HG02642 (cell line): Measurements from ENCODE around the gene SMAD3.
A peak's percentile ranks its signal among the peaks of the same experiment; 100 is the strongest.
"Not testable (repeated sequence)": the region's sequence is repeated elsewhere in the genome, so short reads cannot be mapped to it uniquely, and the experiment has no call there.

ENCODE experiments used
- ATAC-seq: cut with Tn5 transposase; IDR thresholded peaks from one replicate; pipeline ENCODE4 v1.9.1; 2021; ENCODE audit warnings: mild to moderate bottlenecking; ENCODE audit not compliant: unreplicated experiment, poor library complexity

The SMAD3 gene

DNA sequence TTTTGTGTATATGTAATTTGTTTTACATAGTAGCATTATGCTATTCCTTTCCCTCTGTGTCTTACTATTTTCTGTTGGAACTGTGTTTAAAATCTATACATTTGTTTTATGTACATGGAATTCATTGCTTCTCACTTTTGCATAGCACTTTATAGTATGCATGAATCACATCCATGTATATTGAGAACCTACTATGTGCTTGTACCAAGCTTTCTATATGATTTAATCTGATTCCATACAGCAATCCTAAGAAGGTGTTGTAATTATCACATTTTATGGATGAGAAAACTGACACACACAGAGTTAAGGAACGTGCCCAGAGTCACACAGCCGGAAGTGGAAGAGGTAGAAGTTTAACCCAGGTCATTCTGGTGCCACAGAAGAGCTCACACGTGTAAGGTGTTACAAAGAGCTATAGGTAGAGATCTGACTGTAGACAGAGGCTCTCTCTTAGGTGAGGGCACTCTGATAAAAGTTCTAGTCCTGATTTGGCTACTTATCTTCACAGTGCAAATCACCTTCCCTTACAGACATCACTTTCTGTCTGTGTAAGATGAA lies 3.5 kb upstream of the SMAD3 start:
- no peak for ATAC-seq

- ATAC-seq: no peak
Observed at GRCh38 chr15:67062369-67062985, 2.9 kb upstream of the SMAD3 start.

- ATAC-seq: no peak
Observed at GRCh38 chr15:67063689-67064606, 1.5 kb upstream of the SMAD3 start.

DNA sequence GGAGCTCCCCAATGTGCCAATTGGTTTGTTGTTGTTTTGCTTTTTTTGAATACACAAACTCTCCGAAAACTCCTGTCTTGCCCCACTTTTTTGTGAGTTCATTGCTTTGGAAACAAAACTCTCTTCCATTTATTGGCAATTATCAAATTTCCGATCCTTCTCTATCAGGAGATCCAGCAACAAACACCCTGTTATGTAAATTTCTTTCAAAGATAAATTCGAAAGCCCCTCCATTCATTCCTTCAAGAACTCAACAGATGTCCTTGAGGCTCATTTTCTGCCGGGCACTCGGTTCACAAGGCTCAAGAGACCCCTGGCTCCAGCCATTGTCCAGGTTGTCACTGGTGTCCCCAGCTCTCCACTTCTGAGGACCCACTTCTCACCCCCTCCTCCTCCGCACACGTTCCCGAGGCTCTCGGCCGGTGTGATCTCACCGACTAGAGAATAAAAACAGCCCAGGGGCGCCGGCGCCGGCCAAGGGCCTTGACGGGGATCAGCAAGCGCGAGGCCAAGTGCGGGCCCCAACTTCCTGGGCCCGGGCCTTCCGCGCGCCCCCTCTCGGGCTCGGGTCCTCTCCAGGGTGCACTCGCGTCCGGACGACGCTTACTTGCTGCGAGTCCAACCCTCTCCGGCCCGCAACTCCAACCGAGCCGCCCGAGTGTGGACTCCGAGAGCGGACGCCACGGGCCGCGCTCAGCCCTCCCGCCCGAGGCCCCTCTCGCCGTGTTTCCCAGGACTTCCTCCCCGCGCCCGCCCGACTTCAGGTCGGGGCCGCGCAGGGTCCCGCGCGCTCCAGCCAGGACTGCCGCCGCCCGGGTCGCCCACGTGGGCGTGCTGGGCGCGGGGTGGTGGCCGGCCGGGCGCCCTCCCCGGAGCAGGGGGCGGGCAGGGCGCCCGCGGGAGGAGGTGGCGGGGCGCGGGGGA lies 533 bp upstream of the SMAD3 start:
- no peak for ATAC-seq

GRCh38 chr15:67066041-67066958 lies 898 bp downstream of the SMAD3 start:
- peak; percentile 9 for ATAC-seq

DNA sequence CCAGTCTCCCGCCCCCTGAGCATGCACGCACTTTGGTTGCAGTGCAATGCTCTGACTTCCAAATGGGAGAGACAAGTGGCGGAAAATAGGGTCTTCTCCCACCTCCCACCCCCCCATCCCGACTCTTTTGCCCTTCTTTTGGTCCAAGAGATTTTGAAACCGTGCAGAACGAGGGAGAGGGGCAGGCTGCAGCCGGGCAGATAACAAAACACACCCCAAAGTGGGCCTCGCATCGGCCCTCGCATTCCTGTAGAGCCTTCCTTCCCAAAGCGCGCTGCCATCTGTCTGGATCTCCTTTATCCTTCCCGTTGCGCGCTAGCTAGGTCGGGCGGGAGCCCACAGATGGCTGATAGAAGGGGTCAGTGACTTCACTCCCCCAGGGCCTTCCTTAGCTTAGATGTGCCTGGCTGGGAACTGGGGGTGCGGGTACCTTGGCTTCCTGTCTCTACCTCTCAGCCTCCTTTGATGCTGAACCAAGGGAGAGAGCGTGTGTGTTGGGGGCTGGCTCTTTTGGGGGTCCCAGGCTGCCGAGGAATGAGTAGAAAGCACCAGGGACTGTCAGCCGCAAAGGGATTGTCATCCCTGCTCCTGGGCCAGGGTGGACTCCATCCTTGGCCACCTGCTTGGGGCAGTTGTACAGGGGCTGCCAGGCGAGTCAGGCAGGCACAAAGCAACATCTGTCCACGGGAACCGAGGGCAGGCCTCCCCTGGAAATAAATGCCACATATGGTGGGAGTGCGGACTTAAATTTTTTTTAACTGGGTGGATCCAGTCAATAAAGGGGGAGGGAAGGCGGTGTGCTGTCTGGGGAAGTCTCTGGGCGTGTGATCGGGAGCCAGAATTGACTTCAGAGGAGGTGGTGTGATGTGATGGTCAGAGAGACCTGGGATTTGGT lies 1.8 kb downstream of the SMAD3 start:
- ATAC-seq: no peak

DNA sequence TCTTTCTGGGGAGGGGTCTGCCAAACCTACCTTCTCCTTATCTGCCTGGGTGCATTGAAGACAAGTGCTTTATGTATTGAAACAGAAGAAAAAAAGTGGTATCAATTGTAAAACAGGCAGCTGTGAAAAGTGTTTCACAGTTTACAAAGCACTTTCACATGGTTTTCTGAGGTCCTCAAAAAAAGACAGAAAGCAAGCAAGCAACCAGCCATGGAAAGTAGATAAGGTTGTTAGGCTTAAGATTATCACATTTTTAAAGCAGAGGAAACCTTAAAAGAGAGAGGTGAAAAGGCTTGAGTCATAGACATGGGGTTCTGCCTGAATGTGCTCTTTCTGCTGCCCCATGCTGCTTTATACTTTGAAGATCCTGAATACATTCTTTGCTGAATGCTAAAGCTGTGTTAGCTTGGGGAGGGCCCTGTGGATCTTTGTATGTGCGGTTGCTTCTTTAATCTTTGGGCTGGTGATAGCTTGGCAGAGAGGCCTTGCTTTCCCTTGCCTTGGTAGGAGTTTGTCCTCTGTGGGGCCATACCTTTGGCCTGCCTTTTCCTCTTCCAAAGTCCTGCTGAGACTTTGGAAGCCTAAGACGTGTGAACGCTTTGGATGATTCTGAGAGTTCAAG lies 2.6 kb downstream of the SMAD3 start:
- no peak for ATAC-seq

DNA sequence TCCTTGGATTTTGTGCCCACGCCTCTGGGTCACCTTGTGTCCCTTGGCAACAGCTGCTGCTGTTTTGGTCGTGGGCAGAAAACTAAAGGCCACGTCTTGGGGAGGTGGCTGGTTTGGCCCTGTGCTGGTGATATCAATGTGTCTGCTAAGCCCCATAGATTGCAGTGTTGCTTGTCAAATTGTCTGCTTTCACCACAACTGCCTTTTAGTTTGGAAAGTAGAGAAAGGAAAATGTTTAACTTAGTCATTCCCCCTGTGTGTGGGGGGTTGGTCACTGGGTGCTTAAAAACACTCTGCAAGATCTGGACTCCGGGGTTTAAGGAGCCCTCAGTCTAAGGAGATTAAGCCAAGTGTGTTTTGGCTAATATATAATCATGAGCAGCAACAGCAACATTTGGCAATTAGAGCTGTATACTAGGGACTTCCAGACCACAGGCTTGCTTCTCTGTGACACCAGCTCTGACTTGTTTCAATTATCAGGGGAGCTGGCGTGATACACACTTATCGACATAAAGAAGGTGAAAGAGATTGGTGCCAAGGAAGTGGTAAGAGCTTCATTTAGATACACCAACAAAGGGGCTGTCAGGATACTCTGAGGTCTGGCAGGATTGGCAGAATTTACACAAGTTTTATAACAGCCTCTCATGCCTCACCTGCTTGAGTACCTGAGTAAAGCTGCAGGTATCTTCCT lies 3.5 kb downstream of the SMAD3 start:
- ATAC-seq: no peak

- ATAC-seq: no peak
Observed at GRCh38 chr15:67070150-67070549, 4.7 kb downstream of the SMAD3 start.

- no peak for ATAC-seq
Observed at GRCh38 chr15:67070892-67071664, 5.7 kb downstream of the SMAD3 start.

- no peak for ATAC-seq
Observed at GRCh38 chr15:67072442-67072841, 7.0 kb downstream of the SMAD3 start.

- no peak for ATAC-seq
Observed at GRCh38 chr15:67072958-67073357, 7.6 kb downstream of the SMAD3 start.

- ATAC-seq: no peak
Observed at GRCh38 chr15:67074886-67075229, 9.5 kb downstream of the SMAD3 start.

- ATAC-seq: not testable (repeated sequence)
Observed at GRCh38 chr15:67075555-67076135, 10.2 kb downstream of the SMAD3 start.

DNA sequence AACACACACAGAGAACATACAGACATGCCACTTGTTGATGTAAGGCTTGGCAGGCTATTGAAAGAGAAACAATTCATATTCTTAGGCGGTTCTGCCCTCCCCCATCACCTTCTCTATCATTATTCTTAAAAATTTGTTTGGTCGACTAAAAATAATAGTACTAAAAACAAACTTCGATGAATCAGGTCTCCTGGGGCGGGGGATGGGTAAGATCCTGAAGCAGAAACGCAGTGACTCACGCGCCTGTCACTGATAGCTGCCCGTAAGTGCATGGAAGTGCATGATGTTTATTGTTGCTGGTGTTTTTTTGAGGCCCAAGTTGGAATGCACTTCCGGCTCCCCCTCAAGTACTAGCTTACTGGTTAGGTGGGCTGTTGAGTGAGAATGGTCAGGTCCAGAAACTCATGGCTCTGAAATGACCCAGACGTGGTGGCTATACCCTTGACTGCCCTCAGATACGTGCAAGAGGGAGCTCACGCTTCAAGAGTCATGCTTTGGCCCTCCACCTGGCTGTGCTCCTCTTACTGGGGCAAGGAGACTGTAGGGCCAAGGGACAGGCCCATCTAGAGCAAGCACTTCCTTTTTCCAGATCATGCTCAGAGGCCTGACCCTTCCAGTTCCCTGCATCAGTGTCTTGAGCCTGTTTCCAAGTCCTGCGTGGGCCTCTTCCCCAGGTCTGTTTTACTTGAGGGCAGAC lies 10.9 kb downstream of the SMAD3 start:
- ATAC-seq: peak; percentile 36
